Medulla oblongata (tissue), 1 donor: ENCODE results near the gene SNAI1.

ENCODE experiments used
- DNase-seq: peaks from one replicate; pipeline ENCODE4 v3.0.0-alpha.2; 2015; ENCODE audit errors: extremely low spot score

SNAI1 gene

DNA sequence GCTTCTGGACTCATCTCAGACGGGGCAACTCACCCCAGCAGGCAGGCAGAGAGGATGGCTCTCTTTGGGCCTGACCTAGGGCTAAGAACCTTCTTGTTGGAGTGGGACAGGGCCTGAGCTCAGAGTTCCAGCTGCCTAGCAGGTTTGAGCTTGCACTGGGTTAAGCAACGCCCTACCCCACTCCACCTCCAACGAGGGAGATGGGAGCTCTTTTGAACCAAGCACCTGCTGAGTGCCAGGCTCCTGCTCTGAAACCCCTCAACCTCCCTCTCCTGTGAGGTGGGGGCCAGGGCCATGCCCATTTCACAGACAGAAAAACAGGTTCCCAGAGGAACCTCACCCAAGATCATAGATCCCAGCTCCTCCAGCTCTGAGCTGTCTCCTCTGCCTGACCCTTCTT is 54.3 kb downstream of the SNAI1 start:
- DNase-seq: no peak

DNA sequence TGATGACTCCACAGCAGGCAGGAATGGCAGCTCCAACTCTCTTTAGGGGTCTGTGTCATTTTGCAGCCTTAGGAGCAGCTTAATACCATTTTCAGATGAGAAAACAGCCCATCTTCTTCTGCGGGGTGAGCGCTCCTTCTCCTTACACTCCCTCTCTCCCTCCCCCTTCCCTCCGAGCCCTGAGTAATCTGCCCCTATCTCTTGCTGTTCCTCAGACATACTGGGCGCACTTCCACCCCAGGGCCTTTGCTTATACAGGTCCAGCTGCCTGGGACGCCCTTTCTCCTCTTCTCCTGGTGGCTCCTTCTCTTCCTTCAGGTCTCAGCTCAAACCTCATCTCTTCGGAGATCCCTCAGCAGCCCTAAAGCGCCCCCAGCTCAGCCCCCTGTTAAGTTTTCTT is 54.8 kb downstream of the SNAI1 start:
- no peak for DNase-seq

DNA sequence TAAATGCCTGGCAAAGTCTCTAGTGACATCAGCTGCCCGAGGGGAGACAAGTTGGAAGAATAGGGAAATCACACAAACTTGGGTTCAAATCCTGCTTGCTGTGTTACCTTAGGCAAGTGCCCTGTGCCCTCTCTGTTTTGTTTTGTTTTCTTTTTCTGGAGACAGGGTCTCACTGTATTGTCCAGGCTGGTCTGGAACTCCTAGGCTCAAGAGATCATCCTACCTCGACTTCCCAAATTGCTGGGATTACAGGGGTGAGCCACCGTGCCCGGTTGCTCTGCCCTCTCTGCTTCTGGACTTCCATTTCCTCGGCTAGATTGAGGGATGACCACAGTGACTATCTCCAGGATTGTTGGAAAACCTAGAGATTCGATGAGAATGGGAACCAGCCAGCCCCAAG is 55.4 kb downstream of the SNAI1 start:
- DNase-seq: no peak
